Mesendoderm (in vitro differentiated cells): Measurements from ENCODE around the gene AFF2. TPM values are rescaled to one million over a fixed set of nuclear protein-coding genes. Genes with fewer than 3 reads are reported as not detected.

Experiments
- DNase-seq: peaks from one replicate; pipeline ENCODE4 v3.0.0; 2013
- H2AK5ac ChIP-seq: 2 replicates; pipeline ENCODE4 v1.6.1; 2013; ENCODE audit warnings: low read length, inconsistent platforms
- H2BK120ac ChIP-seq: 2 replicates; pipeline ENCODE4 v1.6.1; 2013; ENCODE audit warnings: low read depth, mild to moderate bottlenecking, low read length, moderate library complexity, mixed read lengths
- H2BK15ac ChIP-seq: replicated peaks from 2 replicates; pipeline ENCODE4 v1.6.1; 2013; ENCODE audit warnings: low read depth, mild to moderate bottlenecking, moderate library complexity
- H2BK5ac ChIP-seq: 2 replicates; pipeline ENCODE4 v1.6.1; 2013; ENCODE audit warnings: low read length, inconsistent platforms
- H3K18ac ChIP-seq: 2 replicates; pipeline ENCODE4 v1.6.1; 2013; ENCODE audit warnings: mild to moderate bottlenecking, low read length, mixed read lengths
- H3K23ac ChIP-seq: one replicate; pipeline ENCODE4 v1.6.1; 2013; ENCODE audit warnings: low read length
- H3K27ac ChIP-seq: 2 replicates; pipeline ENCODE4 v1.5.1; 2013; ENCODE audit warnings: low read depth, mild to moderate bottlenecking, inconsistent platforms, low read length, moderate library complexity
- H3K27me3 ChIP-seq: 2 replicates; pipeline ENCODE4 v1.6.1; 2013; ENCODE audit warnings: low read length, control low read depth, mild to moderate bottlenecking, inconsistent platforms; ENCODE audit not compliant: insufficient read depth, poor library complexity
- H3K36me3 ChIP-seq: 2 replicates; pipeline ENCODE4 v1.6.1; 2013; ENCODE audit warnings: low read length, inconsistent platforms; ENCODE audit not compliant: control insufficient read depth, insufficient read depth
- H3K4ac ChIP-seq: one replicate; pipeline ENCODE4 v1.6.1; 2013; ENCODE audit warnings: low read depth, mild to moderate bottlenecking, low read length, moderate library complexity
- H3K4me1 ChIP-seq: 2 replicates; pipeline ENCODE4 v1.6.1; 2013; ENCODE audit warnings: low read depth, low read length, inconsistent platforms; ENCODE audit not compliant: control insufficient read depth
- H3K4me2 ChIP-seq: 2 replicates; pipeline ENCODE4 v1.6.1; 2013; ENCODE audit warnings: low read length
- H3K4me3 ChIP-seq: 2 replicates; pipeline ENCODE4 v1.5.1; 2013; ENCODE audit warnings: mild to moderate bottlenecking, low read length
- H3K56ac ChIP-seq: one replicate; pipeline ENCODE4 v1.6.1; 2013; ENCODE audit warnings: low read length
- H3K79me1 ChIP-seq: 2 replicates; pipeline ENCODE4 v1.6.1; 2013; ENCODE audit warnings: low read length, inconsistent platforms
- H3K79me2 ChIP-seq: 2 replicates; pipeline ENCODE4 v1.6.1; 2013; ENCODE audit warnings: mild to moderate bottlenecking, low read length; ENCODE audit not compliant: control insufficient read depth, insufficient read depth
- H3K9ac ChIP-seq: 2 replicates; pipeline ENCODE4 v1.6.1; 2013; ENCODE audit warnings: low read length, inconsistent platforms
- H4K5ac ChIP-seq: one replicate; pipeline ENCODE4 v1.6.1; 2013; ENCODE audit warnings: low read length
- H4K8ac ChIP-seq: one replicate; pipeline ENCODE4 v1.6.1; 2013; ENCODE audit warnings: low read depth, mild to moderate bottlenecking, control low read depth, low read length, moderate library complexity
- WGBS: extraction: QIAGEN DNeasy Blood & Tissue Kit; methylation state at CpG from one replicate; pipeline ENCODE4 v1.1.7; 2013; ENCODE audit warnings: low lambda C conversion rate, missing lambda C conversion rate; ENCODE audit not compliant: insufficient coverage; ENCODE audit errors: extremely low coverage; 5-methylcytosine and 5-hydroxymethylcytosine counted together
- small RNA-seq: library from polyadenylated mRNA; stranded (forward); fragments of <200 nt; extraction: miRNeasy Mini kit (QIAGEN cat#:217004); gene quantifications from one replicate; pipeline ENCODE3, GENCODE V24; 2013; ENCODE audit not compliant: insufficient read depth

AFF2 gene

GRCh38 chrX:149043401-149043800, 543.0 kb downstream of the AFF2 start:
- Histone ChIP-seq H3K18ac (no peak overlapping the region), H3K79me2 (no peaks in the 10 kb centered on the region), H4K8ac (no peak overlapping the region), H3K79me1 (no peaks in the 10 kb centered on the region), H3K56ac (no peak overlapping the region), H3K4me1 (no peaks in the 10 kb centered on the region), H3K9ac (no peak overlapping the region), H2BK120ac (no peak overlapping the region), H3K36me3 (no peaks in the 10 kb centered on the region), H3K27me3 (no peaks in the 10 kb centered on the region), H3K4me3 (no peak overlapping the region), H4K5ac (no peak overlapping the region), H3K23ac (no peak overlapping the region), H2BK15ac (no peak overlapping the region), H2AK5ac (no peak overlapping the region), H3K4ac (no peak overlapping the region), H3K4me2 (no peak overlapping the region), H2BK5ac (no peak overlapping the region), H3K27ac (no peak overlapping the region)
- DNase-seq: no peak
- no CpG with 5 or more reads among the region's 3 CpGs for WGBS

GRCh38 chrX:149044471-149044870, 544.1 kb downstream of the AFF2 start:
- no peak overlapping the region for H3K18ac ChIP-seq
- no peaks in the 10 kb centered on the region for H3K79me1 ChIP-seq
- no peak overlapping the region for H3K4me2 ChIP-seq
- H2BK15ac ChIP-seq: no peak overlapping the region
- H3K4ac ChIP-seq: no peak overlapping the region
- H2BK5ac ChIP-seq: no peak overlapping the region
- no peaks in the 10 kb centered on the region for H3K79me2 ChIP-seq
- DNase-seq: no peak
- no peaks in the 10 kb centered on the region for H3K4me1 ChIP-seq
- no peak overlapping the region for H3K4me3 ChIP-seq
- WGBS: no CpG with 5 or more reads among the region's 2 CpGs
- H3K23ac ChIP-seq: no peak overlapping the region
- no peak overlapping the region for H3K27ac ChIP-seq
- H3K36me3 ChIP-seq: no peaks in the 10 kb centered on the region
- no peak overlapping the region for H2BK120ac ChIP-seq
- no peaks in the 10 kb centered on the region for H3K27me3 ChIP-seq
- H2AK5ac ChIP-seq: no peak overlapping the region
- no peak overlapping the region for H3K9ac ChIP-seq
- no peak overlapping the region for H3K56ac ChIP-seq
- H4K5ac ChIP-seq: no peak overlapping the region
- no peak overlapping the region for H4K8ac ChIP-seq

- H3K79me2 ChIP-seq: no peaks in the 10 kb centered on the region
- H3K4me3 ChIP-seq: no peak overlapping the region
- no peaks in the 10 kb centered on the region for H3K27me3 ChIP-seq
- DNase-seq: no peak
- no peak overlapping the region for H3K4me2 ChIP-seq
- H2BK120ac ChIP-seq: no peak overlapping the region
- no peaks in the 10 kb centered on the region for H3K4me1 ChIP-seq
- H4K5ac ChIP-seq: no peak overlapping the region
- H3K79me1 ChIP-seq: no peaks in the 10 kb centered on the region
- H3K27ac ChIP-seq: no peak overlapping the region
- no peaks in the 10 kb centered on the region for H3K36me3 ChIP-seq
- no peak overlapping the region for H2BK15ac ChIP-seq
- no peak overlapping the region for H2BK5ac ChIP-seq
- H3K4ac ChIP-seq: no peak overlapping the region
- no peak overlapping the region for H3K56ac ChIP-seq
- no peak overlapping the region for H3K18ac ChIP-seq
- H3K23ac ChIP-seq: no peak overlapping the region
- H3K9ac ChIP-seq: no peak overlapping the region
- no peak overlapping the region for H2AK5ac ChIP-seq
- no peak overlapping the region for H4K8ac ChIP-seq
- no CpG with 5 or more reads among the region's 1 CpG for WGBS
Observed at GRCh38 chrX:149045645-149046210, 545.3 kb downstream of the AFF2 start.

Small RNAs within 50 kb of the gene (small RNA-seq; reads per million reads assigned to genes)
- not detected for gene RN7SKP267
